ENCODE results near the gene TIAM1. TPM values are rescaled to one million over a fixed set of nuclear protein-coding genes. Genes with fewer than 3 reads are reported as not detected.

Gene TIAM1
- polyA plus RNA-seq, 1 donor from 2014 or later = 0.54 TPM

DNA sequence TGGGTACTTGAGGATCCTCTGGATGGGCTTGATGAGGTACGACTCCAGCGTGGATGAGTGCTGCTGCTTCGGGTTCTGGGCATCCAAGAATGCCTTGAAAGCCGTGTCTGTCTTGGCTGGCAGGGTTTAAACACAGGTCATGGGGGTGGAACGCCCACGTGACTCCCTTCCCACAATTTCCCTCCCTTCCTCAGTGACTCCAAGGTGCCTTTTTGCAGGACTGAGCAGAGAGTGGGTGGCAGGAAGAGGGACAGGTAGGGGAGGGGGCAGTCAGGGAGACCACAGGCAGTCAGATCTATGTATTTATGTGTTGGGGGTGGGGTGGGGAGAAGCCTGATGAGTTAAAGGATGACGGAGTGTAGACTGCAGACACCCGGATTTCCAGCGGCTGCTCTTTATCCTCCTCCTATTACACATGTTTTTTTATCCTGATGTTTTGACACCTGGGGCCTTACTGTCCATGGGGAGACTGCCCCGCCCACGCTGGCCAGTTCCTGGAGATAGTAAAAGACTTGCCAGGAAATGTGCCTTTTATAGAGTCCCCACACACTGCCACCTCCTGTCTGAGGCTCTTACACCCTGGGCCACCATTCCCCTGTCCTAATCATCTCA lies 202.6 kb downstream of the TIAM1 start:
- Mint-ChIP-seq H3K4me3 (no peak overlapping the region), H3K36me3 (no peaks in the 10 kb centered on the region), H3K27ac (no peak overlapping the region), H3K4me1 (peaks cover 0 to 3% (median 0%) of the 10 kb centered on the region in 3 donors), H3K9me3 (no peaks in the 10 kb centered on the region), H3K27me3 (peaks cover 7% of the 10 kb centered on the region)

DNA sequence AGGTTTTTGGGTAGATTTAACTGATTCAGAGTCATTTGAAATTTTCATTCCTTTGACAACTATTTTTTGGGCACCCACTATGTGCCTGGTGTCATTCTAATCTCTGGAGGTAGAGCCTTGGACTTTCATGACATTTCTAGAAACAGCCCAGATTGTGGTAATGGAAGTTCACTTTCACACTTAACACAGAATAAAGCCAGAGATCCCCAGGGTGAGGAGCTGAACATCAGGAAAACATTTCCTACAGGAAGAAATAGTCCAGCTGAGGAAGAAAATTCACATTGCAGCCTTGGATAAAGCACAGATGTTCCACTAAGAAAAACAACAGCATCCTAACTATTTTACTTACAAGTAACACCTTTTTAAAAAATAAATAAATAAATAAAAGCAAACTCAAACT lies 203.4 kb downstream of the TIAM1 start:
- Mint-ChIP-seq H3K4me3 (no peak overlapping the region), H3K36me3 (no peaks in the 10 kb centered on the region), H3K27me3 (peaks cover 7% of the 10 kb centered on the region), H3K4me1 (peaks cover 0 to 3% (median 0%) of the 10 kb centered on the region in 3 donors), H3K27ac (no peak overlapping the region), H3K9me3 (no peaks in the 10 kb centered on the region)

DNA sequence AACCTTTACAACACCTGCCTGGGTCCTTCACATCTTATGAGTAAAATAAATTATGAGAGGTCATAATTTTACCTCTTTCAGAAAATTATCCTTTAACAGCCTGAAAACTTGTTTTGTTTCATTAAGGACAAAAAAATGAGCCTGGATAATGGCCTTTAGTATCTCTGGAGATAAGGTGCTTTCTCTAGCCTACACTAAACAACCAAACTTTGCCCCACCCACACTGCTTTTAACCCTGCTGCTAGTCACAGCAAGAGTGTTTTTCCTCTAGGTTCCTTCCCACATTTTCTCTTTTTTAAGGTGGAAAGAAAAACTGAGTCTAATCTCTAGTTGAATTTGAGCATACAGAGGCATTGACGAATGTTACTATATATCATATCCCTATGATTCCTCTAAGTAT lies 204.0 kb downstream of the TIAM1 start:
- H3K27me3 Mint-ChIP-seq = peaks cover 7% of the 10 kb centered on the region
- no peak overlapping the region for H3K4me3 Mint-ChIP-seq
- no peaks in the 10 kb centered on the region for H3K9me3 Mint-ChIP-seq
- no peaks in the 10 kb centered on the region for H3K36me3 Mint-ChIP-seq
- H3K27ac Mint-ChIP-seq = no peak overlapping the region
- peaks cover 0 to 3% (median 0%) of the 10 kb centered on the region in 3 donors for H3K4me1 Mint-ChIP-seq

DNA sequence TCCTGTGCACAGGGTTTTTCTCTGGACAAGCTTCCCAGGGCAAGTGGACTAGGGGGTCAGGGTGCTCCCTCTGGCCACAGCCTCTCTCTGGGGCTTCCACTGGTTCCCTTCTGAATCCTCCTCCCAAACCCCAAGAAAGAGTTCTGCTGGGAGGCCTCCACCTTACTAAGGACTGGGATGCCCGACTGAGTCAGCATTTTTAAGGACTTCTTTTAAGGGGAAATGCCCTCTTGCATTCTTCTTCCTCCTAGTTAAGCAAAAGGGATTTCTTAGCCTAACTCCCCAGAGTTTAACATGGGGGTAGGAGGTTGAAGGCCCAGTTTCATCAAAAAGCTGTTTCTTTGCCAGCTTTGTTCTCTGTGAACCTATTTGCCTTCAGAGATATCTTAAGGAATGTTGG lies 206.1 kb downstream of the TIAM1 start:
- Mint-ChIP-seq H3K9me3 (no peaks in the 10 kb centered on the region), H3K27ac (no peak overlapping the region), H3K4me3 (no peak overlapping the region), H3K27me3 (peaks cover 6% of the 10 kb centered on the region), H3K36me3 (no peaks in the 10 kb centered on the region), H3K4me1 (peaks cover 0 to 7% (median 0%) of the 10 kb centered on the region in 3 donors)

DNA sequence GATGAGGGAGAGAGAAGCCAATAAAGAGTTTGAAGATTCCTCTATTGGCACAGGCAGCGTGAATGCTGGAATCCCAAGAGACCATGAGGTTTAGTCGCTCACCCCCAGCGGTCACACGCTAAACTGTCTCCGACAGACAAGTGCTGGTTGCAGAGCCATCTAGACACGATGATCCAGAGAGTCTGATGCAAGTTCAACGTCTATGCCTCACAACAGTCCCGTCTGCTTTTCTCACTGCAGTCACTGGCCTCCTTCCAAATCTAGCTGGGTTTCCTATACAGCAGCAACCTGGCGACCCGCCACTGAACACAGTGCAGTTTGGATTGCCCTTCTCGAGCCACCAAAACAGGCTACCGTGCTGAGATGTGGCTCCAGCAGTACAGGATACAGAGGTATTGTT lies 207.2 kb downstream of the TIAM1 start:
- H3K4me3 Mint-ChIP-seq = peak overlapping the region in 1 of 4 donors; percentile 5
- H3K36me3 Mint-ChIP-seq = no peaks in the 10 kb centered on the region
- peaks cover 6% of the 10 kb centered on the region for H3K27me3 Mint-ChIP-seq
- H3K9me3 Mint-ChIP-seq = no peaks in the 10 kb centered on the region
- H3K4me1 Mint-ChIP-seq = peaks cover 0 to 14% (median 4%) of the 10 kb centered on the region in 3 donors
- no peak overlapping the region for H3K27ac Mint-ChIP-seq

DNA sequence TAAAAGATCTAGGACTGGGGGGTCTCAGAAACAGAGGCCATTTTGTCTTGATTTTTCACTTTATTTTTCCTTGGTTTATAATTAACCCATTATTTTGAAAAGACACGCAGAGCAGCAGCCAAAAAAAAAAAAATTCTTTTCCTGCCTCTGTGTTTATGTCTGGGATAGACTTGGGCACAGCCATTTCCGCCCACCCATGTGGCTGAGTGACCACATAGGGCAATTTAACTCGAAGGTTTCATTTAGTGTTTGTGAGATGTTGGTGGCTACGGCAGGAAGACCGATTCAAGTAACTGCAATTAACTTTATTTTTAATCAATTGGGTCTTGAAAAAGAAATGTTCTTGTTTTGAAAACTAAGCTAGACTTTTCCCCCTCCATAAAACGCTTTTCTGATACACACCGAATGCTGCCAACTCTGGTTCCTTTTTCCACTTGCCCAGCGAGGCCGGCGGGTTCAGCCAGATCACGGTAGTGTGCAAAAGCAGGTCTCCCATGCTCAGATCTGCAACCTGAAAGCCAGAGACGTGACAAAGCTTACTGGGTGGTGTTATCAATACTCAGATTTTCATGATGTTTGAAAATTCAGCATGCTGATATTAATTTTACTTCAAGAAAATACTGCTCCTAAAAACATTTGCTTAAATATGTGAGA lies 208.4 kb downstream of the TIAM1 start:
- H3K4me3 Mint-ChIP-seq = no peak overlapping the region
- peaks cover 6% of the 10 kb centered on the region for H3K27me3 Mint-ChIP-seq
- H3K27ac Mint-ChIP-seq = no peak overlapping the region
- peaks cover 0 to 14% (median 4%) of the 10 kb centered on the region in 3 donors for H3K4me1 Mint-ChIP-seq
- no peaks in the 10 kb centered on the region for H3K36me3 Mint-ChIP-seq
- H3K9me3 Mint-ChIP-seq = no peaks in the 10 kb centered on the region

DNA sequence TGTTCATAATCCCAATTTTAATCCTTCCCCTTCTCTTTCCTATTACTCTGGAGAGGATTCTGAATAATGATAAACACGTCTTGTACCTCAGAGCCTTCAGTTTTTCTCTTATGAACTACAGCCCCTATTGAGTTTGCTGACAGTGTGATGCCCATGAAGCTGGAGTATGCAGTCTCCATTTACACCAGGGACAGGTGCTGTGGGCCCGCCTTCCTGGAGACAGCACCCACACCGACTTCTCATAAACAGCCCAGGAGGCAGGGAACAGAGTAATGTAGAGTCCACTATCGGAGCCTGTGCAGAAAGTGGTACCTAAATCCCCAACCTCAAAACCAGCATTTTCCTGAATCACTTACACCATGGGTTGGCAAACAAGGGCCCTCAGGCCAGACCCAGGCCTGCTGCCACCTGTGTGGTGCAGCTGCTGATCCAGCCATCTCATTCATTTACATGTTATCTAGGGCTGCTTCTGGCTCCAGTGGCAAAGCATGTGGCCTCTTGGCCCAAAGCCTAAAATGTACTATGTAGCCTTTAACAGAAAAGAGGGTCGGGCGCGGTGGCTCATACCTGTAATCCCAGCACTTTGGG lies 210.7 kb downstream of the TIAM1 start:
- Mint-ChIP-seq H3K27ac (peak overlapping the region in 1 of 3 donors; percentile 41), H3K4me3 (peak overlapping the region in 1 of 4 donors; percentile 68), H3K9me3 (no peaks in the 10 kb centered on the region), H3K4me1 (peaks cover 0 to 14% (median 4%) of the 10 kb centered on the region in 3 donors), H3K27me3 (peaks cover 7% of the 10 kb centered on the region), H3K36me3 (no peaks in the 10 kb centered on the region)

DNA sequence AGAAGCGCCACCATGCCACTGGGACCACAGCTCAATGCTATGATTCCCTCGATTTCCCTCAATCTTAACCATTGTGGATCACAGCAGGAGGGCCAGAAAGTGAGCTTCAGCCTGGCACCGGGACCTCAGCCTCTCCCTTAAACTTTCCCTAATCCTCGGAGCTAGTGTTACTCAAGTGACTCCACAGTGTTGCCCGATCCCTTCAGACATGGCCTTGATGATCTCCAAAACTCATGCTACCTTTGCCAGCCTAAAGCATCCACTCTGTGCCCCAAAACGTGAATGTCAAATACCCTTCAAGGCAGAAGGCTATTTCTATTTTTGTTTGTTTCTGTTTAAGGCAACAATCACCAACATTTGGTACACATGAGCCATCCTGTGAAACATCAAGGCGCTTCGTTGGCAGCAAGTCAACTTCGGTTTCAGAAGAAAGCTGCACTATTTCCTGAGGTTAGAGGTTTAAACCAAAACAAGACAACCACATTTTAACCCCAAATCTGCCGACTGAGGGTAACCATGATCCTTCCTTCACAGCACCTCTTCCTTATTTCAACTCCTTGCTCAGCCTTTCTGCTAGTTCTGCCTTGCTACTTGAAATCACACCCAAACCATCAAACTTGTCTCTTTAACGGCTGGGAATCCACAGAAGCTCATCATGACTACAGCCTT lies 211.4 kb downstream of the TIAM1 start:
- peaks cover 0 to 14% (median 4%) of the 10 kb centered on the region in 3 donors for H3K4me1 Mint-ChIP-seq
- peak overlapping the region in 1 of 4 donors; percentile 68 for H3K4me3 Mint-ChIP-seq
- H3K36me3 Mint-ChIP-seq = no peaks in the 10 kb centered on the region

DNA sequence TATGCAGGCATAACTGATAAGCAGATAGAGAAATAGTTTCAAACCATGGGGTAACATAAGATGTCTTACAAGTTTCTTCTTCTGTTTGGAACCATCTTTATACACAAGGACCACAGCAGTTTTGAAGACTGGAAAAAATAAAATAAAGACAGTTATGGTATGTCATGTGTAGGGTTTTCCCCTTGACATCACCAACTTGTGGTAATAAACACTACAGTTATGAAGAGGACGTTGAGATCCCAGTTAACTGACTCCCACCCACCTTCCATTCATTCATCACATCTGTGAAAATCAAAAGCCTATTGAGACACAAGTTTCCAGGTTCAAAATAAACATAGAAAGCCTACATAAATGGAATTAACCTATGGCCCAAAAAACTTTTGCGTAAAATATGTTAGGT lies 213.2 kb downstream of the TIAM1 start:
- Mint-ChIP-seq H3K9me3 (no peaks in the 10 kb centered on the region), H3K4me1 (peaks cover 0 to 11% (median 4%) of the 10 kb centered on the region in 3 donors), H3K4me3 (no peak overlapping the region), H3K36me3 (no peaks in the 10 kb centered on the region), H3K27ac (no peak overlapping the region), H3K27me3 (peaks cover 1% of the 10 kb centered on the region)

More for the DNA sequence above, 211.4 kb downstream of the TIAM1 start:
- Mint-ChIP-seq H3K27me3 (peaks cover 7% of the 10 kb centered on the region), H3K9me3 (no peaks in the 10 kb centered on the region), H3K27ac (peak overlapping the region in 1 of 3 donors; percentile 41)

DNA sequence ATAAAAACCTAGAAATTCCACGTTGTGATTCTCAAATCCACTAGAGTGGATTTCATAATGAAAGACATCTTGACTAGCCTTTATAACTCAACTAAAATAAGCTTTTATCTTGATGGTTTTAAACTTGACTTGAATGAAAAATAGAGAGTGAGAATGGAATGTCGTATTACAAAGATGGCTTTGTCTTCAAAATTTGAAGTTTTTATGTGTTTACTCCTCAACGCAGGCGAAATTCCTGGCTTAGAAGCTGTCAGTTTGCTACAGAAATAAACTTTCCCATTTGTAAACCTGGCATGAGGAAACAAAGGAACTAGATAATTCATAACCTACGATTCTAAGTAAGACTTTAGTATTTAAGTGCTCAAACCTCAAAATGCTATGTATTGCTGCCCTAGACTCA lies 215.8 kb downstream of the TIAM1 start:
- Mint-ChIP-seq H3K36me3 (no peaks in the 10 kb centered on the region), H3K27me3 (peaks cover 1% of the 10 kb centered on the region), H3K27ac (no peak overlapping the region), H3K4me3 (no peak overlapping the region), H3K4me1 (peaks cover 0 to 10% (median 4%) of the 10 kb centered on the region in 3 donors), H3K9me3 (no peaks in the 10 kb centered on the region)

DNA sequence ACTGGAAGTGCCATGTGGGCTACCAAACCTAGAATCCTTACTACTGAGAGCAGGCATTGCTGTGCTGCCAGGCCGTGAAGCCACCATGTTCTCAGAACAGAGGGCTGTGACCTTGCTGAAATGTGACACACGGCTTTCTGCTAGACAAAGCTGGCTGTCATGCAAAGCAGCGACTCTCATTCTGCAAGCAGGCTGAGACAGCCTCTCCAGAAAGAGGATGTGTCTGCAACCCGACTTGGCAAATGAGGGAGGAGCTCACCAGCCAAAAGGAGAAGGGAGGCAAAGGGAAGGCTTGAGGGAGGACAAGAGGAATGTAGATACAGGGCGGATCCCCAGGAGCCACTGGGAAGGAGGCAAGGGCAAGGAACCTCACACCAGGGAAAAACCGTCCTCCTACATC lies 220.1 kb downstream of the TIAM1 start:
- Mint-ChIP-seq H3K36me3 (no peaks in the 10 kb centered on the region), H3K27me3 (no peaks in the 10 kb centered on the region), H3K9me3 (no peaks in the 10 kb centered on the region), H3K27ac (no peak overlapping the region), H3K4me1 (no peaks in the 10 kb centered on the region), H3K4me3 (no peak overlapping the region)

DNA sequence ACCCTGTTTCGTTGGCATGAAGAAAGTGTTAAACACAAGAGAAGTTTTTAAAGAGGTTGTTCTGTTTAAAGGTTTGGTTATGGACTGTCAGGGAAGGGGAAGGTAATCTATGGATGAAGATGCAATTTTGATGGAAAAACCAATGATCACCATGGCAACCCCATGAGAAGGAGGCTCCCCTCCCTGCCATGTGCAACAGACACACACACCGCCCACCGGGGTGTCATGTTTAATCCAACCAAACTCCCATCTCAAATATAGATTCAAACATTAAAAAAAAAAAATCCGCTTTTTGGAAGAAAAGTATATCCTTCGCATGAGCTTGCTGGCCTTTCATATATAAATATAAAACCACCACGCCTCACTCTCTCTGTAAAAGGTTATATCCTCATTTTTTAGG lies 224.9 kb downstream of the TIAM1 start:
- Mint-ChIP-seq H3K36me3 (no peaks in the 10 kb centered on the region), H3K4me3 (no peak overlapping the region)

DNA sequence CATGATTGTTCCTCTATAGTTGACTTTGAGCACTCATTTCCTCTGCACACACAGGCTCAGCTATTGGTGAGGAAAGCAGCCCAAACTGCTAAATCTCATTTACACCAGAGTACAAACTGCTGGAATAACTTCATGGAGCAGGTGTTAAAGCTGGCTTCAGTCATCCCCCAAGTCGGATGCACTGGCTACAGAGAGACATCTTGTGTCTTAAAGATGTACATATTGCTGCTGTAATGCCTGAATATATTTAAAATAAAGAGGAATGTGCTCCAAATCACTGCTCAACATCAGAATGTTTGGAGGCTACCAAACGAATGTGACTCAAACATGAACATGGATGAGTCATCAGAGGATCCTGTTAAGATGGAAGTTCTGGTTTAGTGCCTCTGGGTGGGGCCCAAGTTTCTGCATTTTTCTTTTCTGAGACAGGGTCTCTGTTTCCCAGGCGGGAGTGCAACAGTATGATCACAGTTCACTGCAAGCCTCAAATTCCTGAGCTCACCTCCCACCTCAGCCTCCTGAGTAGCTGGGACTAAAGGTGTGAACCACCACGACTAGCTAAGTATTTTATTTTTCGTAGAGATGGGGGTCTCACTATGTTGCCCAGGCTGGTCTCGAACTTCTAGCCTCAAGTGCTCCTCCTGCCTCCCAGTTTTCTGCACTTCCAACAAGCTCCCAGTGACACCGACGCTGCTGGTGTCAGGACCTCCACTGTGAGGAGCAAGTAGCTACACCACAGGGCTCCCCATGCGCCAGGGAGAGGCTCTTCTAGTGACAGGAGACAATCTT lies 226.7 kb downstream of the TIAM1 start:
- Mint-ChIP-seq H3K4me3 (no peak overlapping the region), H3K27me3 (peaks cover 3% of the 10 kb centered on the region), H3K36me3 (no peaks in the 10 kb centered on the region), H3K9me3 (no peaks in the 10 kb centered on the region), H3K27ac (no peak overlapping the region), H3K4me1 (no peaks in the 10 kb centered on the region)

More for the DNA sequence above, 224.9 kb downstream of the TIAM1 start:
- H3K27me3 Mint-ChIP-seq = peaks cover 3% of the 10 kb centered on the region
- H3K4me1 Mint-ChIP-seq = no peaks in the 10 kb centered on the region
- peak overlapping the region in 1 of 3 donors; percentile 73 for H3K27ac Mint-ChIP-seq
- H3K9me3 Mint-ChIP-seq = no peaks in the 10 kb centered on the region

DNA sequence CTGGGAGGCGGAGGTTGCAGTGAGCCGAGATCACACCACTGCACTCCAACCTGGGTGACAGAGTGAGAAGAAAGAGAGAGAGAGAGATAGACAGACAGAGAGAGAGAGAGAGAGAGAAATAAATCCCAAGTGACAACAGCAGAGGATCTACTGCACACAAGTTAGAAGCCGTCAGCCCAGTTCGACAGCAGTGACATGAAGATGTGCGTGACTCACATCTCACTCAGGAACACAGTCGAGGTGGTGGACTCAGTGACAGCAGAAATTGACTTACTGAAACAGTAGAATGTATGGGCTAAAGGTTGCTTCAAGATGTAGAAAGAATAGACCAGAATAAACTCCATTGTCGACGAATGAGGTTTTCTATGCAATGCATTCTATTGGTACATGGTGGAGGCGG lies 228.8 kb downstream of the TIAM1 start:
- Mint-ChIP-seq H3K36me3 (no peaks in the 10 kb centered on the region), H3K9me3 (no peaks in the 10 kb centered on the region), H3K4me1 (no peaks in the 10 kb centered on the region), H3K4me3 (no peak overlapping the region), H3K27ac (no peak overlapping the region), H3K27me3 (peaks cover 3% of the 10 kb centered on the region)

All from IgD-negative memory B cell (primary cell).